Caki2 (cell line): ENCODE measurements around the gene SERPINA9. TPM values are rescaled to one million over a fixed set of nuclear protein-coding genes. Genes with fewer than 3 reads are reported as not detected.
"Not testable (repeated sequence)": the region's sequence is repeated elsewhere in the genome, so short reads cannot be mapped to it uniquely, and the experiment has no call there.

Source experiments
- DNase-seq: peaks from one replicate; pipeline ENCODE4 v3.0.0-alpha.2; 2015; ENCODE audit warnings: low read depth
- in situ Hi-C: cut with HindIII; loops from 2 replicates; pipeline ENCODE4 v1.10.0; 2016; ENCODE audit warnings: low sequenced_read_pairs, low pct_unique_long_range_greater_than_20kb, mixed read lengths
- total RNA-seq: library from RNA; depleted of rRNA; stranded (reverse); fragments of >200 nt; shearing (Covaris generic); gene quantifications from 2 replicates; pipeline ENCODE4 v1.2.3, GENCODE V29; 2014; ENCODE audit warnings: low replicate concordance; rRNA removed

Gene SERPINA9, protein sequence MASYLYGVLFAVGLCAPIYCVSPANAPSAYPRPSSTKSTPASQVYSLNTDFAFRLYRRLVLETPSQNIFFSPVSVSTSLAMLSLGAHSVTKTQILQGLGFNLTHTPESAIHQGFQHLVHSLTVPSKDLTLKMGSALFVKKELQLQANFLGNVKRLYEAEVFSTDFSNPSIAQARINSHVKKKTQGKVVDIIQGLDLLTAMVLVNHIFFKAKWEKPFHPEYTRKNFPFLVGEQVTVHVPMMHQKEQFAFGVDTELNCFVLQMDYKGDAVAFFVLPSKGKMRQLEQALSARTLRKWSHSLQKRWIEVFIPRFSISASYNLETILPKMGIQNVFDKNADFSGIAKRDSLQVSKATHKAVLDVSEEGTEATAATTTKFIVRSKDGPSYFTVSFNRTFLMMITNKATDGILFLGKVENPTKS
- not detected in 2 replicates for total RNA-seq

- in situ Hi-C loops: no loop called here
- no peak for DNase-seq
These were observed at the start of gene SERPINA9 for GRCh38 chr14:94476023-94476422. TSS of gene SERPINA9 (minus strand) at chr14:94476197. CDS start at chr14:94469840, 6,357 bp downstream.

DNA sequence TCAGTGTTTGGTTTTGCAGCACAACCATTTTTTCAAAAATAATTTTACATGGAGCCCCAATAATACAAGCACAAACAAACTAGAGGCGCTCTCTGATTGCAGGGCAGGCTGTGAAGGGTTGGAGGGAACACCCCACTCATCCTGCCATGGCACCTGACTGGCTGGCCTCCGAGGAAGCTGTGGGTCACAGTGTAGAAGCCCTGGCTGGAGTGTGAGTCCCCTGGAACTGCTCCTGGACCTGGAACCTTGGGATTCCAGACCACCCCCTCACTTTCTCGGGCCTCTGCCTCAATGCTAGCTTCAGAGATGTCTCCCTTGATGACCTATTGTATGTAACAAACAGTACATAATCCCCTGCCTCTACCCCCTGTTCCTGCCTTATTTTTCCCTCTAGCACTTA, 48.1 kb upstream of the SERPINA9 start:
- in situ Hi-C loops: no loop called here
- DNase-seq: no peak

DNA sequence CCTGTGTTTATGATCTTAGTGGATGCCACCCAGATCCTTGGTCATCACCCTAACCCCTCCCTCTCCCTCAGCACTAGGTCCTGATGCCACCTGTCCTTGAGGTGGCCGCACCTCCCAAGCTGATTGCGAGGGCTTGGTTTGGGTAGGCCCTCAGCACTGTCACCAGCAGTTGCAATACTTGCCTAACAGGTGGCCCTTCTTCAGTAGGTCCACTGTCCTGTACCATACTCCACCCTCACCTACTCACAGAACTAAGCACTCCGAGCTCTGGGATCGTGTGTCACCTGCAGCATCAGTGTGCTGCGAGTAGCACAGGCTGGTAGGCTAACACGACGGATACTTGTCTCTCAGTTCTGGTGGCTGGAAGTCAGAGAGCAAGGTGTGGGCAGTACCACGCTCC, 47.3 kb upstream of the SERPINA9 start:
- in situ Hi-C loops: no loop called here
- no peak for DNase-seq

GRCh38 chr14:94522115-94522724, 46.2 kb upstream of the SERPINA9 start:
- in situ Hi-C loops: no loop called here
- no peak for DNase-seq

- DNase-seq: no peak
- in situ Hi-C loops: no loop called here
These were observed 45.5 kb upstream of the SERPINA9 start for GRCh38 chr14:94521375-94522114.

GRCh38 chr14:94517641-94518257, 41.8 kb upstream of the SERPINA9 start:
- in situ Hi-C loops: no loop called here
- no peak for DNase-seq

DNA sequence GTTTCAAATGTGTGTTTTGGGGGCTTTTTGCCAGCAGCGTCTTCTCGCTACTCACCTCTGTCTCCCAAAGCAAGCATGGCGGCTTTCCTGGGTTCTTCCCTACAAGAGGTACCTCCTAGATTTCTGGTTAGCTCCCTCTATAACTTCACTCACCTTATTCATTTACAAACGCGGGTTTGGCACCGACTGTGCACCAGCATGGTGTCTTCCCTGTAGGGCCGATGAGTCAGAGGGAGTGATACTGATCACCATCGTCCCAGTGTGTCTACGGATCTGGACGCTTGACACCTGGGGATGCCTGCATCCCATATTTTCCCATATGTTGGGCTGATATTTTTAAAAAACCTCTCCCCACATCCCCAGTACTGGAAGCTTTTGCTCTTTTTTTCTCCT, 41.2 kb upstream of the SERPINA9 start:
- in situ Hi-C loops: no loop called here
- no peak for DNase-seq

- no peak for DNase-seq
- in situ Hi-C loops: no loop called here
These were observed 39.9 kb upstream of the SERPINA9 start for GRCh38 chr14:94515856-94516255.

GRCh38 chr14:94515426-94515825, 39.4 kb upstream of the SERPINA9 start:
- no peak for DNase-seq
- in situ Hi-C loops: no loop called here

DNA sequence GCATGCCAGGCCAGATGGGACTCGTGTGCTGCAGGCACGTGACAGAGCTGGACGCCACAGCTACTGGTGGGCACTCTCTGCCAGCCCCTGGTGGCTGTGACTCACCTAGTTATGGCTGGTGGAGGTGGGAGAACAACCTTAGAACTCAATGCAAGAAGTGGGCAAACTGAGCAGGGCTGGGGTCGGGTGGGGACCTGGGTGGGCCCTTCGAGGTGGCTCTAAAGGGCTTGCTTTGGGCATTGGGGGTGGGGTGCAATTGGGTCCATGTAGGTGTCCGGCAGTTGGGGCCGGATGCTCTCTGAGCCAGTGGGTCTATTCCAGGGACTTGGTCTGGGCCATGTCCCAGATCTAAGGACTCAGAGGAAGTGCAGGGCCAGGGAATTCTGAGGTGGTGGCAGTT, 38.4 kb upstream of the SERPINA9 start:
- DNase-seq: no peak
- in situ Hi-C loops: no loop called here

- in situ Hi-C loops, DNase-seq: not testable (repeated sequence)
These were observed 34.5 kb upstream of the SERPINA9 start for GRCh38 chr14:94510481-94510880.

DNA sequence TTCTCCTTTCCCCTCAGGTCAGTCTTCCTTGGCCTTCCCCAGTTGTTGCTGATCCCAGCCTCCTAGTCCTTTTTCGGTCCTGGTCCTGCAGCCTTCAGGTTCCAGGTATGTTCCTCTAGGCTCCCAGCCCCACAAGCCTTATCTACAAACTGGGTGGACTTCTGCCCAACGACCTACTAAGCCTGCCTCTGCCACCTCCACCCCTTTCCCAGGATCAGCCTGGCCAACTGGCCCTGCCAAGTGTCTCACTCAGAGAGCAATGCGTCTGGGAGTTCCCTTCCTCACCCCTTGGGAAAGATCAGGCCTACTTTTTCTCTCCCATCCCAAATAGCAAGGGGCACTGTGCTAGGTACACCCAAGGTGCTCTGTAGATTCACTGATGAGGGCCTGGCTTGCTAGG, 33.4 kb upstream of the SERPINA9 start, which contains the start of gene SERPINA12:
SERPINA12 (minus strand) TSS at position 114 of the 400 bp plus-strand sequence. CDS start 11,072 bp downstream, outside the sequence.
- in situ Hi-C loops: no loop called here
- no peak for DNase-seq

GRCh38 chr14:94505641-94506040, 29.6 kb upstream of the SERPINA9 start:
- in situ Hi-C loops: no loop called here
- DNase-seq: no peak

- no peak for DNase-seq
- in situ Hi-C loops: no loop called here
These were observed 29.2 kb upstream of the SERPINA9 start for GRCh38 chr14:94505206-94505605.

DNA sequence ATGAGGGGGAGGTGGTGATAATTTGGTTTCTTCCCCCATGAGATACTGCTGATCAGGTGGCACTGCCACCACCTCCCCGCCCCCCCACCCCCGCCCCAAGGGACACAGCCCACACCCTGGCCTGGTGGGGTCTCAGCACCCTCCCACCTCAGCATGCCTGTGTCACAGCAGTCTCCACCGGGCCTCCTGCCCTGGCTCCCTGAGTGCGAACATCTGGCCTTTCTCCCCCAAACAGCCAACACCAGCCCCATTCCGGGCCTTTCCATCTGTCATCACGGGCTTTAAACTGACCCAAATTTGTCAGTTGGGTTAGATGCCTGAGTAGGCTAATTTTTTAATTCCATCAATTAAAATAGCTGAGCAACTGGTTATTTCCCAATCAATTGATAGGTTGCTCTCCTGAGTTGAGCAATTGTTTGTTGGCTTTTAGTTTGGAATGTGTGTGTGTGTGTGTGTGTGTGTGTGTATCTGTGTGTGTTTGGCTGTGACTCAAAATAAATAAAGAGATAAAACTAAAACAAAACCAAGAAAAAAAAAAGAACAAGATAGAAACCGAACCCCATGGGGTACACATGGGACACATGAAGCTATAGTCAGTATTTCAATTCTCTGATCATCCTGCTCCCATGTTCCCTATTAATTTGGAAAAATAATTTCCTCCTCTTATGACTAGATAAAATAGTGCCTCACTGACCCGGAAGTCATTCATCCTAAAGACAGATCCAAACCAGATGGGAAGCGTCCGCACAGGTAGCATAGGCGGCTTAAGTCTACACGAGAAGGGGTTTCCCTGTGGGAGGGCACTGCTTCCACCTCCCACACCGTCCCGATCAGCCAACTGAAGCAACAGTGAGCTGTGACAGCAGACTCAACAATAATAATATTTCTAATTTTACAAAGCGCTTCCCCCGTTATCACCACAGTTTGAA, 25.9 kb upstream of the SERPINA9 start:
- no peak for DNase-seq
- in situ Hi-C loops: no loop called here

- no peak for DNase-seq
- in situ Hi-C loops: no loop called here
These were observed 24.3 kb upstream of the SERPINA9 start for GRCh38 chr14:94500264-94500663.

GRCh38 chr14:94499673-94500072, 23.7 kb upstream of the SERPINA9 start:
- in situ Hi-C loops: no loop called here

DNA sequence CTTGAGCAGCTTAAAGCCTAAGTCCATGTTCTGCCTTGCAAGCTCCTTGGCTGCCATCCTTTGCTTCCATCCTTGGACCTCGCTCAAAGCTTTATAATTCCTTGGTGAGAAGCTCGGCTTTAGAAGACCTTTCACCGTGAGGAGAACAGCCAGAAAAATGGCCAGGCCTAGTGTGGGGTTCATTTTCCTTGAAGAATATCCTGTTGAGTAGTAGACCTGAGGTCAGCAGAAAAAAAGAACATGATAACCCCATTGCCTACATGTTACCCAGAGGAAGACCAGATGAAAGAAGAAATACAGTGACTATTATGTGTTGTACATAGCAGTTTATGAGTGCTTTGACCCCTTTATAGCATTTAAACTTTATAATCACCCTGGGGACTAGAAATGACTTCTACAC, 22.2 kb upstream of the SERPINA9 start:
- in situ Hi-C loops: no loop called here
- no peak for DNase-seq

More at GRCh38 chr14:94499673-94500072, 23.7 kb upstream of the SERPINA9 start:
- no peak for DNase-seq
